Stimulated activated CD8-positive, alpha-beta memory T cell treated with anti-CD3 and anti-CD28 coated beads, Interleukin-15, amount 100 ng/mL, for 48 hours (primary cell): ENCODE measurements around the gene NEAT1.
"Not testable (repeated sequence)": the region's sequence is repeated elsewhere in the genome, so short reads cannot be mapped to it uniquely, and the experiment has no call there.

ENCODE experiments used
- DNase-seq, 2 donors: peaks; one replicate each; pipeline ENCODE4 v3.0.0-alpha.2; 2020; ENCODE audit warnings: low read depth in 2 of 2

Gene NEAT1

GRCh38 chr11:65404638-65405339, 17.8 kb upstream of the NEAT1 start:
- DNase-seq: no peak

GRCh38 chr11:65410936-65411680, 11.5 kb upstream of the NEAT1 start:
- DNase-seq: no peak

- DNase-seq: no peak
Observed at GRCh38 chr11:65411681-65412070, 10.9 kb upstream of the NEAT1 start.

- DNase-seq: no peak
Observed at GRCh38 chr11:65412271-65413076, 10.1 kb upstream of the NEAT1 start.

- not testable (repeated sequence) for DNase-seq
Observed at GRCh38 chr11:65413077-65413664, 9.4 kb upstream of the NEAT1 start.

GRCh38 chr11:65414776-65415498, 7.7 kb upstream of the NEAT1 start:
- no peak for DNase-seq

- DNase-seq: no peak
Observed at GRCh38 chr11:65415499-65416340, 6.9 kb upstream of the NEAT1 start.

- peak; percentile 85 to 87 for DNase-seq
Observed at GRCh38 chr11:65416341-65416824, 6.2 kb upstream of the NEAT1 start.

GRCh38 chr11:65416841-65417701, 5.5 kb upstream of the NEAT1 start:
- DNase-seq: no peak

- DNase-seq: no peak
Observed at GRCh38 chr11:65417702-65418430, 4.7 kb upstream of the NEAT1 start.

GRCh38 chr11:65418431-65418680, 4.2 kb upstream of the NEAT1 start:
- DNase-seq: no peak

- DNase-seq: peak; percentile 91 to 93
Observed at GRCh38 chr11:65418681-65419459, 3.7 kb upstream of the NEAT1 start.

- no peak for DNase-seq
Observed at GRCh38 chr11:65419460-65419771, 3.2 kb upstream of the NEAT1 start.

- peak in 1 of 2 donors; percentile 53 for DNase-seq
Observed at GRCh38 chr11:65419772-65420481, 2.7 kb upstream of the NEAT1 start.

GRCh38 chr11:65420506-65420905, 2.1 kb upstream of the NEAT1 start:
- no peak for DNase-seq

GRCh38 chr11:65420979-65421793, 1.4 kb upstream of the NEAT1 start:
- peak; percentile 87 to 88 for DNase-seq
